Measurements from ENCODE around the gene CCDC60. TPM values are rescaled to one million over a fixed set of nuclear protein-coding genes. Genes with fewer than 3 reads are reported as not detected.
"Not testable (repeated sequence)": the region's sequence is repeated elsewhere in the genome, so short reads cannot be mapped to it uniquely, and the experiment has no call there.

CCDC60 gene
- total and polyA plus RNA-seq, 12 donors: not detected

- intact Hi-C loops (cut with DNase I): no loop called here
- WGBS, 2 donors: 91 to 100% methylated on average over 2 of the region's 2 CpGs
These were observed 7.5 kb downstream of the CCDC60 start for GRCh38 chr12:119341988-119342387.

GRCh38 chr12:119343130-119343529 is 8.6 kb downstream of the CCDC60 start:
- 96 to 97% methylated on average over 7 of the region's 7 CpGs for WGBS, 2 donors
- DNase-seq (no peak), ATAC-seq (no peak)
- peaks cover 0 to 5% (median 0%) of the 10 kb centered on the region in 11 donors for H3K9me3 ChIP-seq
- H3K27me3 ChIP-seq: peaks cover 0 to 3% (median 0%) of the 10 kb centered on the region in 7 donors
- H3K27ac ChIP-seq: no peak overlapping the region
- intact Hi-C loops (cut with DNase I): no loop called here
- peaks cover 0 to 10% (median 0%) of the 10 kb centered on the region in 9 donors for H3K4me1 ChIP-seq
- no peak overlapping the region for H3K4me3 ChIP-seq
- TF ChIP-seq CTCF (IDR thresholded peaks at IDR 0.05): no peak
- H3K36me3 ChIP-seq: no peaks in the 10 kb centered on the region

More at GRCh38 chr12:119341988-119342387, 7.5 kb downstream of the CCDC60 start:
- Histone ChIP-seq H3K36me3 (no peaks in the 10 kb centered on the region), H3K9me3 (peaks cover 0 to 5% (median 0%) of the 10 kb centered on the region in 11 donors), H3K27me3 (peaks cover 0 to 3% (median 0%) of the 10 kb centered on the region in 7 donors), H3K27ac (no peak overlapping the region), H3K4me1 (peaks cover 0 to 10% (median 0%) of the 10 kb centered on the region in 9 donors), H3K4me3 (no peak overlapping the region)
- DNase-seq (no peak), ATAC-seq (no peak)
- no peak for TF ChIP-seq CTCF (IDR thresholded peaks at IDR 0.05)

- Histone ChIP-seq H3K27ac (no peak overlapping the region), H3K36me3 (no peaks in the 10 kb centered on the region), H3K4me1 (no peaks in the 10 kb centered on the region), H3K27me3 (no peaks in the 10 kb centered on the region), H3K4me3 (no peak overlapping the region), H3K9me3 (peaks cover 0 to 8% (median 0%) of the 10 kb centered on the region in 11 donors)
- DNase-seq: no peak
- TF ChIP-seq CTCF (IDR thresholded peaks at IDR 0.05): no peak
- 78 to 85% methylated on average over 4 of the region's 4 CpGs for WGBS, 2 donors
- no peak for ATAC-seq
- intact Hi-C loops (cut with DNase I): no loop called here
These were observed 19.6 kb downstream of the CCDC60 start for GRCh38 chr12:119354172-119354571.

- H3K27me3 ChIP-seq; DNase-seq; H3K9me3 ChIP-seq; intact Hi-C loops (cut with DNase I); ATAC-seq; H3K4me3 ChIP-seq; H3K36me3 ChIP-seq; H3K4me1 ChIP-seq; H3K27ac ChIP-seq: not testable (repeated sequence)
- 96 to 99% methylated on average over 13 to 26 of the region's 33 CpGs for WGBS, 2 donors
These were observed 25.8 kb downstream of the CCDC60 start for GRCh38 chr12:119360366-119360765.

- H3K27ac ChIP-seq: no peak overlapping the region
- ATAC-seq (no peak), DNase-seq (no peak)
- no peaks in the 10 kb centered on the region for H3K27me3 ChIP-seq
- no peaks in the 10 kb centered on the region for H3K36me3 ChIP-seq
- 84 to 85% methylated on average over 4 of the region's 4 CpGs for WGBS, 2 donors
- H3K4me1 ChIP-seq: no peaks in the 10 kb centered on the region
- H3K9me3 ChIP-seq: no peaks in the 10 kb centered on the region
- TF ChIP-seq CTCF (IDR thresholded peaks at IDR 0.05): no peak
- H3K4me3 ChIP-seq: no peak overlapping the region
- intact Hi-C loops (cut with DNase I): no loop called here
These were observed 28.5 kb downstream of the CCDC60 start for GRCh38 chr12:119363037-119363436.
